Thyroid gland (tissue), 4 donors: ENCODE results near the gene NFASC. TPM values are rescaled to one million over a fixed set of nuclear protein-coding genes. Genes with fewer than 3 reads are reported as not detected.

Experiments
- DNase-seq, 2 donors: peaks; one replicate each; pipeline ENCODE4 v3.0.0-alpha.2; 2019
- H3K27ac ChIP-seq, 3 donors: fragments of 200-600 bp; sonication (generic); 1 replicate in 2 of 3; 2 replicates in 1 of 3; pipeline ENCODE4 v1.5.1; 2016 to 2019; ENCODE audit warnings: mild to moderate bottlenecking in 1 of 3, moderate library complexity in 1 of 3
- H3K27me3 ChIP-seq: fragments of 200-600 bp; sonication (generic); one replicate; pipeline ENCODE4 v1.5.1; 2019
- H3K36me3 ChIP-seq, 2 donors: fragments of 200-600 bp; sonication (generic); one replicate each; pipeline ENCODE4 v1.5.1; 2016 to 2019
- H3K4me1 ChIP-seq, 2 donors: fragments of 200-600 bp; sonication (generic); one replicate each; pipeline ENCODE4 v1.5.1; 2017 to 2019
- H3K4me3 ChIP-seq, 3 donors: fragments of 200-600 bp; sonication (generic); replicated peaks in 1 of 3; 1 replicate in 2 of 3; 2 replicates in 1 of 3; pipeline ENCODE4 v1.5.1; 2016; ENCODE audit warnings: mild to moderate bottlenecking in 1 of 3
- H3K9me3 ChIP-seq: fragments of 200-600 bp; sonication (generic); one replicate; pipeline ENCODE4 v1.5.1; 2017
- POLR2A ChIP-seq, 2 donors: fragments of 450-650 bp; IDR thresholded peaks; one replicate each; pipeline ENCODE4 v1.6.1; 2017; ENCODE audit warnings: antibody characterized with exemption in 2 of 2, mild to moderate bottlenecking in 2 of 2, moderate library complexity in 1 of 2
- WGBS, 2 donors: methylation state at CpG; one replicate each; pipeline ENCODE4 v1.1.5; 2017; 5-methylcytosine and 5-hydroxymethylcytosine counted together
- intact Hi-C: fragments of 100-400 bp; cut with DNase I; formaldehyde crosslinking; loops from one replicate; pipeline ENCODE4 v1.15.1; 2023
- total RNA-seq, 4 donors: library from RNA; depleted of rRNA; stranded (reverse); fragments of >200 nt; gene quantifications; one replicate each; pipeline ENCODE4 v1.2.3, GENCODE V29; 2016
- TF ChIP-seq, protein P1 (sequence below), 6 experiments: fragments of 200-600 bp in 3 of 6; fragments of 450-650 bp in 3 of 6; sonication (generic) in 3 of 6; IDR thresholded peaks; one replicate each; pipeline ENCODE4 v1.5.1; 2016 to 2019; ENCODE audit warnings: antibody characterized with exemption in 6 of 6, mild to moderate bottlenecking in 2 of 6, inconsistent platforms in 1 of 6, moderate library complexity in 1 of 6

The NFASC gene
- total RNA-seq, 4 donors from 2014 or later = 3.6 to 9.4 (median 3.9) TPM

DNA sequence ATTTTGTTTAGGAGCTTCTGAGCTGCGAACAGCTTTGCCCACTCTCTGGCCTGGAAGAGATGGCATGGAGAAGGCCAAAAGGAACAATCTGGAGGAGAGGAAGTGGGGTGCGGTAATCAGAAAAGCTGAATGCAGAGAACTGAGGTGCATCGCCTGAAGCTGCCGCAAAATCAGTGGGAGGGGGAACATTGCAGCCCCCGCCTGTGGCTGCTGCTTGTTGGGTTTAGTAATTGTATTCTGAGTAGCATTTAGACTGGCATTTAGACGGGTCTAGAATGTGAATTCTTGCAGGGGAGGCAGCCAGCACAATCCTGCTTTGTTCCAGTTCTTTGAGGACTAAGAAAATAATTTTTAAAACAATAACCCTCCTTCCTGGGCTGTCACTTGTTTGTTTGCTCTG is 25.4 kb downstream of the NFASC start:
- intact Hi-C loops = no loop called here
- DNase-seq = no peak
- TF ChIP-seq, protein P1, sequence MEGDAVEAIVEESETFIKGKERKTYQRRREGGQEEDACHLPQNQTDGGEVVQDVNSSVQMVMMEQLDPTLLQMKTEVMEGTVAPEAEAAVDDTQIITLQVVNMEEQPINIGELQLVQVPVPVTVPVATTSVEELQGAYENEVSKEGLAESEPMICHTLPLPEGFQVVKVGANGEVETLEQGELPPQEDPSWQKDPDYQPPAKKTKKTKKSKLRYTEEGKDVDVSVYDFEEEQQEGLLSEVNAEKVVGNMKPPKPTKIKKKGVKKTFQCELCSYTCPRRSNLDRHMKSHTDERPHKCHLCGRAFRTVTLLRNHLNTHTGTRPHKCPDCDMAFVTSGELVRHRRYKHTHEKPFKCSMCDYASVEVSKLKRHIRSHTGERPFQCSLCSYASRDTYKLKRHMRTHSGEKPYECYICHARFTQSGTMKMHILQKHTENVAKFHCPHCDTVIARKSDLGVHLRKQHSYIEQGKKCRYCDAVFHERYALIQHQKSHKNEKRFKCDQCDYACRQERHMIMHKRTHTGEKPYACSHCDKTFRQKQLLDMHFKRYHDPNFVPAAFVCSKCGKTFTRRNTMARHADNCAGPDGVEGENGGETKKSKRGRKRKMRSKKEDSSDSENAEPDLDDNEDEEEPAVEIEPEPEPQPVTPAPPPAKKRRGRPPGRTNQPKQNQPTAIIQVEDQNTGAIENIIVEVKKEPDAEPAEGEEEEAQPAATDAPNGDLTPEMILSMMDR (IDR thresholded peaks at IDR 0.05) = no peak
- TF ChIP-seq POLR2A (IDR thresholded peaks at IDR 0.05) = no peak

DNA sequence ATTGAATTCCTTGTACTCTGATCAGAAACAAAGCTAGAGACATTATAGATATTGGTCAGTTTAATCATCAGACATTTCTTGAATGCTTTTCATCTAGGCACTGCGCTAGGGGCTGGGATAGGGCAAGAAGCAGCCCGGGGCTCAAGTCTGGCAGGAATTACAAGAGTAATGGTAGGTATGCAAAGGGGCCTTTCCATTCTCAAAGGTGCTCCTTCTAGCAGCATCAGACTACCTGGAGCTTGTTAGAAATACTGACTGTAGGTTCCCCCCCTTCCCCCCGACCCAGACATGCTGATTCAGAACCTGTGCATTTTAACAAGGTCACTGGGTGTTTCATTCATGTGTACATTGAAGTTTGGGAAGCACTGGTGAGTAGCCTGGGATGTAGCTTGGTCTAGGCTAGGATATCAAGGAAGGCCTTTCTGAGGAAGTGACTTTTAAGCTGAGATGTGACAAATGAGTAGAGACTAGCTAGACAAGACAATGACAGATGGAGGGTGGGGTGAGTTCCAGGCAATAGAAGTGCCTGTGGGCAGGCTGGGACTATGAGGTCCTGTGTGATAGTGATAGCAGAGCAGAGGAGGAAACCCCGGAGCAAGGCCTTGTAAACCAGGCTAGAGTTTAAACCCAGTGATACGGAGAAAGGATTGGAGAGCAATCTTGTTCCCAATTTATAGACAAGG is 26.3 kb downstream of the NFASC start:
- H3K9me3 ChIP-seq = no peaks in the 10 kb centered on the region
- no peaks in the 10 kb centered on the region for H3K27me3 ChIP-seq
- DNase-seq = no peak
- no peak overlapping the region for H3K27ac ChIP-seq
- H3K4me1 ChIP-seq = peaks cover 3 to 8% of the 10 kb centered on the region in 2 donors
- H3K36me3 ChIP-seq = no peaks in the 10 kb centered on the region
- TF ChIP-seq, protein P1 (IDR thresholded peaks at IDR 0.05) = no peak
- TF ChIP-seq POLR2A (IDR thresholded peaks at IDR 0.05) = no peak
- intact Hi-C loops = no loop called here
- H3K4me3 ChIP-seq = no peak overlapping the region
- 83 to 84% methylated on average over 5 of the region's 5 CpGs for WGBS, 2 donors

More for the DNA sequence above, 25.4 kb downstream of the NFASC start:
- H3K27ac ChIP-seq = no peak overlapping the region
- peaks cover 3 to 8% of the 10 kb centered on the region in 2 donors for H3K4me1 ChIP-seq
- H3K27me3 ChIP-seq = no peaks in the 10 kb centered on the region
- H3K4me3 ChIP-seq = no peak overlapping the region
- 81 to 85% methylated on average over 6 of the region's 6 CpGs for WGBS, 2 donors
- H3K9me3 ChIP-seq = no peaks in the 10 kb centered on the region
- no peaks in the 10 kb centered on the region for H3K36me3 ChIP-seq

DNA sequence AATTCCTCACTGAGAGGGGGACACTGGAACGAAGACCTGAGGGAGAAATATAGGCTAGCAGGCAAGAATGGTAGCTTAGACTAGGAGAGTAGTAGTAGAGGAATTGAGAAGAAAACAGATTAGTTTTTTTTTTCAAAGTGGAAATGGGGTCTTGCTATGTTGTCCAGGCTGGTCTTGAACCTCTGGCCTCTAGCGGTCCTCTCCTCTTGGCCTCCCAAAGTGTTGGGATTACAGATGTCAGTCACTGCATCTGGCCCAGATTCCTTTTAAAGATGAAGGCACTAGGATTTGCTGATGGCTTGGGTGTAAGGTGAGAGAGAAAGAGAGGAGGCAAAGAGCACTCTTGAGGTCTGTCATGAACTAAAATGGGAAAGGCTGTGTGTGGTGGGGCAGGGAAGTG is 30.1 kb downstream of the NFASC start:
- H3K27ac ChIP-seq = no peak overlapping the region
- no peaks in the 10 kb centered on the region for H3K27me3 ChIP-seq
- no peak for DNase-seq
- no peaks in the 10 kb centered on the region for H3K4me1 ChIP-seq
- WGBS, 2 donors = 85 to 91% methylated on average over 2 of the region's 2 CpGs
- no peaks in the 10 kb centered on the region for H3K9me3 ChIP-seq
- H3K4me3 ChIP-seq = no peak overlapping the region
- TF ChIP-seq, protein P1 (IDR thresholded peaks at IDR 0.05) = no peak
- no peak for TF ChIP-seq POLR2A (IDR thresholded peaks at IDR 0.05)
- intact Hi-C loops = no loop called here
- H3K36me3 ChIP-seq = no peaks in the 10 kb centered on the region

DNA sequence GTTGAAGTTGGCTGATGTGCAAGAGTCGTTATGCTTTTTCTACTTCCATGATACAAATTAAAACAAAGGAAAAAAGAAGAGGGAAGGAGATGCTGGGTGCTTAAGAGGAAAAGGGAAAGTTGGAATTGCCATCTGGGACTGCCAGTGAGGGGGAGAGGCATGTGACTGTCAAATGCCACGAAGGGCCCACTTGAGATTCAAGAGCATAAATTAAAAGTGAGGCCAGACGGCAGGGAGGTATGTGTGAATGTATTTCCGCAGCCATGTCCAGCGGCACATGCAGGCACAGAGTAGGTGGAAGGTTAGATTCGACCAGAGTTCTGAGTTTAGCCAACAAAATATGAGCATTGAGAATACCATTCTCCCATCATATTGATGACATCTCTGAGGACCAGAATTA is 32.0 kb downstream of the NFASC start:
- Histone ChIP-seq H3K4me1 (no peaks in the 10 kb centered on the region), H3K4me3 (no peak overlapping the region), H3K27ac (no peak overlapping the region), H3K27me3 (no peaks in the 10 kb centered on the region), H3K9me3 (no peaks in the 10 kb centered on the region), H3K36me3 (no peaks in the 10 kb centered on the region)
- intact Hi-C loops = no loop called here
- no peak for DNase-seq
- TF ChIP-seq POLR2A (IDR thresholded peaks at IDR 0.05) = no peak
- TF ChIP-seq, protein P1 (IDR thresholded peaks at IDR 0.05) = no peak
- whole genome bisulfite sequencing, 2 donors = 47% methylated on average over 6 of the region's 6 CpGs

DNA sequence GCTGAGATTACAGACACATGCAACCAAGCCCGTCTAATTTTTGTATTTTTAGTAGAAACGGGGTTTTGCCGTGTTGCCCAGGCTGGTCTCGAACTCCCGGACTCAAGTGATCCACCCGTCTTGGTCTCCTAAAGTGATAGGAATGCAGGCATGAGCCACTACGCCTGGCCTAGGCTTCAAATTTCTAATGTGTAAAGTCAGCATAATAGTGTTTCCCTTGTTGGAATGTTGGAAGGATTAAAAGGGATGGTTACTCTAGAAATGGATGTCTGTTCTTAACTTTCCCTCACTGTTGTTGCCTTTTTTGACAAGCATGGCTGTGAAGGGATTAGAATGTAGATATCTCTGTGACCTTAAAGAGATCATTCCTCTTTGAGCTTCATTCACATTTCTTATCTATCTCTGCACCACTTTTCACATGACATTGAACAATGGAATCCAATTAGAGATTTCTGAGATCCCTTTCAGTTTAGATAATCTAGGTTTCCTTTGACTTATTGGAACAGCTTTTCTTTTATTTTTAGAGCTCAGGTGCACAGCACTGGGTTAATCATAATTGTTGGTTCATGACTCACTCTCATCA is 33.7 kb downstream of the NFASC start:
- intact Hi-C loops = no loop called here
- no peak for DNase-seq
- Histone ChIP-seq H3K4me3 (no peak overlapping the region), H3K27ac (no peak overlapping the region), H3K27me3 (no peaks in the 10 kb centered on the region), H3K4me1 (no peaks in the 10 kb centered on the region), H3K36me3 (no peaks in the 10 kb centered on the region), H3K9me3 (no peaks in the 10 kb centered on the region)
- TF ChIP-seq POLR2A (IDR thresholded peaks at IDR 0.05) = no peak
- TF ChIP-seq, protein P1 (IDR thresholded peaks at IDR 0.05) = no peak
- WGBS, 2 donors = 95 to 97% methylated on average over 7 of the region's 7 CpGs
